Fibroblast of skin of left quadriceps (primary cell): ENCODE results near the gene BCL11B.

Experiments
- DNase-seq, 2 experiments: peaks; one replicate each; pipeline ENCODE4 v3.0.0-alpha.2; 2013; ENCODE audit warnings: low read depth in 2 of 2

BCL11B gene

DNA sequence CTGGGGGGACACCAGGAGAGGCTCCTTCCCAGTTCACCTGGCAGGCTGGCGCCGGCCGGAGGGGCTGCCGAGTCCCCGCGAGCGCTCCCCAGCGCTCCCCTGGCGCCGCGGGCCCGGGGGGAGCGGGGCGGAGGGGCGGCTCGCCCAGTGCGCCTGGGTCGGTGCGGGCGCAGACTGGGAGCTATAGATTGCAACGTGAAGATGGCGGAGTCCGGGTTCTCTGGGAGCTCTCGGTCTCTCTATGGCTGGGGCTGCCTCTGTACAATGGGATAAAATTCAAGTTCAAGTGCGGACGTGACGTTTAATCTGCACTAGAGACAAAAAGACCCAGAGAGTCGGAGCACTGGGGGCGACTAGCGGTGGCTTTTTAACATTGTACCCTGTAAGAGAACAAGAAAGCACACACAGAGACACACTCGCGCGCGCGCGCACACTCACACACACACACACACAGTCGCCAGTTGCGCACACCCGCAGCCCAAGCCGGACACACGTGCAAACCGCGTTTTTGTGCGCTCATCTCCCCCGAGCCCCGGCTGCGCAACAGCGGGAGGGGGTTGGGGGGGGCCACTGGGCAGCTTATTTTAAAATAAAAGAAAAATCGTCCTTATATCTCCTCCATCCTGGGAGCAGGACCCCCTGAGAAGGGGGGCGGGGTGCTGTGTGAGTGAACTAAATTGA lies at the start of gene BCL11B:
TSS of gene BCL11B (minus strand) at position 247 of the 681 bp plus-strand sequence. CDS start 979 bp downstream, outside the sequence.
- peak; percentile 95 to 96 for DNase-seq

GRCh38 chr14:99321236-99321925 lies 49.4 kb upstream of the BCL11B start:
- no peak for DNase-seq

- DNase-seq: no peak
These were observed 48.7 kb upstream of the BCL11B start for GRCh38 chr14:99320621-99321235.

DNA sequence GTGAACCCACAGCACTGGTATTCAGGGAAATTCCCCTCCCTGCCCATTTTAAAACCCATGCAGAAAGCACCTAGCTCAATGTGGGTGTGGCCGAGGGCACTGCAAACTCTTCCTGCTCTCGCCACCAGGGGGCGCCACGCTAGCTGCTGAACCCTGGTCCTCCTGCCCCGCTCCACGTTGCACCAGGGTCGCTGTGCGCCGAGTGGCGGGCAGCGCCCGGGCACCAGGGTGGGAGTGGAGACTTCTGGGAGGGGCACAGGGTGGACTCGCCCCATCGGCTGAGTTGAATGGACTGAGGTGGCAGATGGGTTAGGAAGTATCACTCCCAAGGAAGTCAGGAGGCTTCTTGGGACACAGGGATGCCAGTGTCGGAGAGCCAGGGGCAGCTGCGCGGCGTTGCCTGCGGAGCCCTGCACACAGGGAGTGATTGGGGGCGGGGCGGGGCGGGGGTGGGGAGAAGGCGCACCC lies 48.1 kb upstream of the BCL11B start:
- DNase-seq: peak in 1 of 2 experiments; percentile 4

- no peak for DNase-seq
These were observed 46.9 kb upstream of the BCL11B start for GRCh38 chr14:99318959-99319295.

DNA sequence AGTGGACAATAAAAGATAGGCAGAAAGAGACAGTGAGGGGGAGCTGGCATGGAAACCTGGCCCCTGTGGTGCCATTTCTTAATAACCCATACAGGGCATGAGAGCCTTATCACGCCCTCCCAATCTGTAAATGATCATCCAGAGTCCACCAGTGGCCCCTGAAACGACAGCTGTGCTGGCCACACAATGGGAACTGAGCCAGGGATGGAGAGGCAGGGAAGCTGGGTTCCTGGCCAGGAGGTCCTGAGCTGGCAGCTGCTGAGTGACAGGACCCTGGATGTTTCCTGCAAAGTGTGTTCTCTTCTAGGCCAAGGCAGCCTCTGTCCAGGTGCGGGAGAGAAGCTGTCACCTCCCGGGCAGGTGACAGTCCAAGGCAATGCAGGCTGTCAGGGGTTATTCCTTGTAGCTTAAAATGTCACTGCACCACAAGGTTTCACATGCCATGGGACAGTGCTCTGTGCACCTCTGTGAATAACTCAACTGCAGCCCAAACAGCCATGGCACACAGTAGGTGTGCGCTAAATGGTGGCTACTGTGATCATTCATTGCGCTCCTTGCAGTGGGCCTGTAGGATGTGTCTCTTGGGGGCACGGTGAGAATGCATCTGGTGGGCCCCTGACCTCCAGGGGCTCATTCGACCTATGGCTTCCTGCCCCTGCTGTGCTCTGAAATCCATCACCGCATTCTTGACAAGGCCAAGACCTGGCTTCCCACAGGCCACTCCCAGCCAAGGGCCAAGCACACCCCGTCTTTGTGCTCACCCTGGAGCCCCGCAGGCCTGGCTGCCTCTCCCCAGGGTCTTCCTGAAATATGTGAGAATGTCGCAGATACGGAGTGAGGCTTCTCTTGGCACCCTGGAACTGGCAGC lies 46.3 kb upstream of the BCL11B start:
- no peak for DNase-seq

DNA sequence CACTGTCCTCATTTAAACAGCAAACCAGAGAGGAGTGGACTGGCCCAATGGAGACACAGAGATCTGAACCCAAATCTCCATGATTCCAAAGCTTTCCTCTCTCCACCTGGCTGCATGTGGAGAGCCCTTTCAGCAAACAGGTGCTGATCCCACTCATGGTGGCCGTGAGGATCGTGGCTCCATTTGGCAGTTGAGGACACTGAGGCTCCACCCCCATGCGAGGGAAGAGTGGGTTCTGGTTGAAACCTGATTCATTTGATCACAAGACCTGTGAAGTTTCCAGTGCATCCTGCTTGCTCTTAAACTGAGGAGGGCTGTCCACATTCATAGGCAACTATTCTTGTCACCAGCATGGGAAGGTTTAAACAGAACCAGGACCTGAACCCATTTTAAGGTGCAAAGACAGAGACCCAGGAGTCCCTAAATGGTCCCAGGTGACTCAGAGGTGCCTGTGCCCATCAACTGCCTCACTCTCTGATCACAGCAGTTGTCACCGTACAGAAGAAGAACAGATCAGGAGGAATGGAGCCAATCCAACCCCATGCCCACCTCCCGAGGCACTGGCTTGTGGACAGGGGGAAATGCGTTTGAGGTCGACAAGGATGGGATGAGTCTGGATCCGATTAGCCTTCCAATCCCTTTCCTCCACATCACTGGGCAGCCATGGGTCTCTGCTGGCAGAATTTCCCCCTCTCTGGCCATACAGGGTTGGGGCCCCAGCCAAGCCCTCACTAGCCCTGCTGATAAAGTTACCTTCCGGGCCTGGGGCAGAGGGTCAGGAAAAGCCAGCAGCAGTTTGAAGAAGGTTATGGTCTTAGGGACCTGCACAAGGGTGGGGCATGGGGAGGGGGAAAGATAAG lies 45.5 kb upstream of the BCL11B start:
- no peak for DNase-seq

DNA sequence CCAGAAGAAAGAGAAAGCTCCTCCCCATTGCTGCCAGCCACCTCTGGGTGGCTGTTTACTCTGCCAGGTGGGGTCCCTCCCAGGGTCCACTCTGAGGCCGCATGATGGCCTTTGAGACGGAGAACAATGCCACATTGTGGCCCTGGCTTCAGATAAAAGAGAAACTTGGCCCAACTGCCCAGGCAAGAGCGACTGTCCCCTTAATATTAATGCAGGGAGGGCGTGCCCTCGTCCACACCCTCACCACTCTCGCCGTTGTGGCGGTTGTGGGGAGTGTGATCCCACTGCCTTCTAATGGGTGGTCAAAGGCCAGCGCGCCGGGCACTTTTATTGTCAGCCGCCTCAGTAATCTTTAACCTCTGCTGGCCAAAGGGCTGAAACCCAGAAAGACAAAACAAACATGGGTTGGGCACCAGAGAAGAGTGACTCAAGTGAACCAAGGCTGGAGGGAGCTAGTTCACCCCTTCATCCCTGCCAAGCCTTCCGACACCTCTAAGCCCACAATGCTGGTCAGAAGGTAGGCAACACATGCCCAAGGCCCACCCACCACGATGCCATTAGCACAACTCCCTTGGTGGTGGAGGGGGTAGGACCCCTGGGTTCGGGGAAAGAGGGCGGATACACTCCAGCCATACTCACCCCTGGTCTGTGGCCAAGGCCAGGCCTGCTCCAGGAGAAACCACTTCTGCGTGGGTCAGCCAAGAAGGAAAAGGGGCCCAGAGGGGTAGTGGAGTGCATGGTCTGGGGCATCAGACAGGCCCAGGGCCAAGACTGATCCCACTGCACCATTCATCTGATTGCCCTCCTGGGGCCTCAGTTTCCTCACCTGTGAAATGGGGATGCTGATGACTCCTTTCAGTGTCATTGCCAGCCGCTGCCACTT lies 44.5 kb upstream of the BCL11B start:
- DNase-seq: no peak

- DNase-seq: no peak
These were observed 43.2 kb upstream of the BCL11B start for GRCh38 chr14:99315197-99315596.

DNA sequence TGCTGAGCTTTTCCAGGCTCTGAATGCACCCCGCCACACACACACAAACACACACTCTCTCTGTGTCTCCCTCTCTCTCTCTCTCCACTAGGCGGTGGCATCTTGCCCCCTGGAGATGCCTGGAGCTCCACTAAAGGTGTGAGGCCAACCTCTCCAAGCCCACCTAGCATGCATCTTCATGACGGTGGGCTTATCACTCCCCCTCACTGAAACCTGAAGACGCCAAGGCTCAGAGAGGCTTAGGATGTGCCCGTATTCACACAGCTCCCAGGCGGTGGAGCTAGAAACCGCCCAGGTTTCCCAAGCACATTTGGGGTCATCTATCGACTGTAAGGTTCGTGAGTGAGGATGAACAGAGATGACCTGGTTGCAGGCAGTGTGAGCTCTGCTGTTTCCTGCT lies 42.6 kb upstream of the BCL11B start:
- DNase-seq: no peak

DNA sequence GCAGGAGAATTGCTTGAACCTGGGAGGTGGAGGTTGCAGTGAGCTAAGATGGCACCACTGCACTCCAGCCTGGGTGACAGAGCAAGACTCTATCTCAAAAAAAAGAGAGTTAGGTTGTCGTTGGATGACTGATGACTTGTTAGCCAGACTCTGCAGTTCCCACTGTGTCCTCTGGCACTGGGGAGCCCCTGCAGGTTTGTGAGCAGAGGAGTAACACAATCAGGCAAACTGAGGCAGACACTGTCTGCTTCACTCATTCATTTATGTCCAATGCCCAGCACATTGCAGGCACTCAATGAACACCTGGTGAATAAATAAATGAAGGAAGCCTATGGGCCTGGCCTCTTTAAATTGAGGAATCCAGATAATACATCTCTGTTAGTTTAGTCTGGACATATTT lies 41.2 kb upstream of the BCL11B start:
- DNase-seq: no peak

- no peak for DNase-seq
These were observed 40.1 kb upstream of the BCL11B start for GRCh38 chr14:99312106-99312505.

GRCh38 chr14:99309220-99309766 lies 37.3 kb upstream of the BCL11B start:
- no peak for DNase-seq

DNA sequence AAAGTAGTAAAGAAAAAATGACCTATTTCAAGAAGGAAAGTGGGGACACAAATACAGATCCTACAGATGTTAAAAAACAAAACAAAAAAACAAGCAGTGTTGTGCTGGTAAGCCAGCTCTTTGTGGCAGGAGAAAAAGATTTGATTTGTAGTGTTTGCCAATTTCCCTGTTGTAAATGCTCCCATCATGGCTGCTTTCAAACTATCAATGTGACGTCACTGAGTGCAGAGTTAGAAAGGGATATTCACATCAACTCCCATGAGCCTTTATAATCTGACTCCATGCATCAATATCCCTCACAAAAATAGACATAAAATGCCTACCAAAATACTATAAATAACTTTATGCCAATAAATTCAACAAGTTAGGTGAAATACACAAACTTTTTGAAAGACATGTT lies 32.2 kb upstream of the BCL11B start:
- DNase-seq: no peak

GRCh38 chr14:99300190-99300589 lies 28.2 kb upstream of the BCL11B start:
- no peak for DNase-seq

DNA sequence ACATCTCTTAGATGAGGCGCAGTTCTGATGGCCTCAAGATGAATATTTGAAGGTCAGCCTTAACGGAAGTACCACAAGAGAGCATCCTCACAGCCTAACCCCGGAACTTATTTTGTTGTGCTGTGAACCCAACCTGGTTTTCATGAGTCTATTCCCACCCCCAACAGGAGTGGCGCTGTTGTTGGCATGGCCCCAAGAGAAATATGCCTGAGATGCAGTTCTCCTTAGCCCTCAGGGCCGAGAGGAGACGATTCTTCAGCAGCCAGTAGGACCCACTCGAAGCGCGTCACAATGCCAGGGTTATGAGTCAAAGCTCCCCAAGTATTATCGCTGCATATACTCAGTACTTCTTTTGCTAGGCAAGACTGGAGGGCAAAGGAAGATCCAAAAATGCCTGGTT lies 24.5 kb upstream of the BCL11B start:
- no peak for DNase-seq

DNA sequence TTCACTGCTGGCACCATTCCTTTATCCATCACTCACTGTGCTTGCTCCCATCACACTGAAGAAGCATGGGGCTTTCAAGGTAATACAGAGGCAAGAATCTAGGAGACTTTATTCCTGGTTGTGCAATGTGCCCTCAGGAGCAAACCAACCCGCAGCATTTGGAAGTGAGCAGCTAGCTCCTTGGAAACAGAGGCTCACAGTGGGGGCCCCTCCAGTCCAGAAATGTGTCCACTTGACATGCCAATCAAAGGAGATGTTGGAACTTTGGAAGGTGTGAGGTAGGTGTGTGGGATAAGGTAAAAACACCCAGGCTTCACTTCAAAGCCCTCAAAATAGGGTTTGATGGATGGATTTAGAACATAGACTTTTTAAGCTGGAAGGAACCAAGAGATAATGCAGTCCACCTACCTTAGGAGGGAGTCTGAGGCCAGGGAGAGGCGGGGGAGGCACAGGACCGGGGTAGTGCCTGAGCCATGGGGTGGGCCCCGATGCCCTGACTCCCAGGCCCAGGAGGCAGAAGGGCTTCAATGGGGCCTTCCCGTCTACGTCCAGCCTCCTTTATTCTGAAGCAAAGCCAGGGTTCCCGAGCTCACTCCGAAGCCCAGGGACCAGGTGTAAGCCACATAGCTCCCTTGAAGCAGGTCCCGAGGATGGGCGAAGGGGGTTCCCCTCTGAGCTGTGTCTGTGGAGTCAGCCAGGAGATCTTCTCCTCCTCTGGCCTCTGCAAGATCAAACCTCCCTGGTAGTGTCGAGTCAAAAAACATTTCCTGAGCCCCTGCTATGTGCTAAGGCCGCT lies 17.6 kb upstream of the BCL11B start:
- no peak for DNase-seq

GRCh38 chr14:99288948-99289347 lies 17.0 kb upstream of the BCL11B start:
- DNase-seq: no peak
